Endodermal cell (in vitro differentiated cells): ENCODE data around the gene GZMA. TPM values are rescaled to one million over a fixed set of nuclear protein-coding genes. Genes with fewer than 3 reads are reported as not detected.

Experiments
- DNase-seq: peaks from one replicate; pipeline ENCODE4 v3.0.0-alpha.2; 2017
- H3K27ac ChIP-seq: 2 replicates; pipeline ENCODE4 v1.5.1; 2013; ENCODE audit warnings: mild to moderate bottlenecking, low read depth, low read length, moderate library complexity
- H3K27me3 ChIP-seq: 2 replicates; pipeline ENCODE4 v1.6.1; 2013; ENCODE audit warnings: mild to moderate bottlenecking, low read length, moderate library complexity; ENCODE audit not compliant: insufficient read depth, control insufficient read depth, poor library complexity, severe bottlenecking
- H3K36me3 ChIP-seq: 2 replicates; pipeline ENCODE4 v1.7.0; 2013; ENCODE audit warnings: mild to moderate bottlenecking, low read length, moderate library complexity; ENCODE audit not compliant: control insufficient read depth, insufficient read depth
- H3K4me1 ChIP-seq: one replicate; pipeline ENCODE4 v1.7.0; 2013; ENCODE audit warnings: low read length; ENCODE audit not compliant: control insufficient read depth, insufficient read depth
- H3K4me3 ChIP-seq: 2 replicates; pipeline ENCODE4 v1.5.1; 2013; ENCODE audit warnings: mild to moderate bottlenecking, low read length, moderate library complexity
- H3K9ac ChIP-seq: 2 replicates; pipeline ENCODE4 v1.6.1; 2013; ENCODE audit warnings: mild to moderate bottlenecking, low read length, moderate library complexity; ENCODE audit not compliant: poor library complexity, severe bottlenecking; ENCODE audit errors: extremely low read depth
- H3K9me3 ChIP-seq: 2 replicates; pipeline ENCODE4 v1.6.1; 2013; ENCODE audit warnings: mild to moderate bottlenecking, low read length, moderate library complexity; ENCODE audit not compliant: control insufficient read depth
- H3K27ac Mint-ChIP-seq: 2 replicates; pipeline ENCODE4 v1.8.0; 2020; ENCODE audit warnings: mixed read lengths
- H3K27me3 Mint-ChIP-seq: 2 replicates; pipeline ENCODE4 v1.8.0; 2021; ENCODE audit warnings: mild to moderate bottlenecking, mixed read lengths; ENCODE audit not compliant: insufficient read depth
- H3K36me3 Mint-ChIP-seq: 2 replicates; pipeline ENCODE4 v1.8.0; 2020; ENCODE audit warnings: low read depth, mixed read lengths
- H3K4me1 Mint-ChIP-seq: 2 replicates; pipeline ENCODE4 v1.8.0; 2020; ENCODE audit warnings: mixed read lengths
- H3K4me3 Mint-ChIP-seq: 2 replicates; pipeline ENCODE4 v1.8.0; 2020; ENCODE audit warnings: mild to moderate bottlenecking, moderate library complexity, mixed read lengths
- H3K9me3 Mint-ChIP-seq: 2 replicates; pipeline ENCODE4 v1.8.0; 2020; ENCODE audit warnings: mild to moderate bottlenecking, mixed read lengths
- CTCF ChIP-seq: fragments of 200-600 bp; sonication (generic); conservative IDR thresholded peaks from 2 replicates; pipeline ENCODE4 v1.5.0; 2021; ENCODE audit warnings: antibody characterized with exemption, mild to moderate bottlenecking
- WGBS, 2 experiments: methylation state at CpG; one replicate each; pipeline versions ENCODE4 v1.1.5 to v1.1.7; 2013; ENCODE audit warnings: missing lambda C conversion rate in 2 of 2, mixed read lengths in 1 of 2; ENCODE audit not compliant: insufficient coverage in 1 of 2, insufficient read length in 1 of 2; 5-methylcytosine and 5-hydroxymethylcytosine counted together
- total RNA-seq, 2 donors: library from RNA; stranded (reverse); fragmentation: NEBNext Ultra II Directional in 1 of 2; extraction: Animal tissue kit (Norgen Biotek cat#: 25700) in 1 of 2; gene quantifications; 2 replicates in 1 of 2; 3 replicates in 1 of 2; pipeline ENCODE4 v1.2.1, GENCODE V29; 2021

GZMA gene
- total RNA-seq, 2 donors from 2014 or later, result 0.31 TPM; not detected in 1

DNA sequence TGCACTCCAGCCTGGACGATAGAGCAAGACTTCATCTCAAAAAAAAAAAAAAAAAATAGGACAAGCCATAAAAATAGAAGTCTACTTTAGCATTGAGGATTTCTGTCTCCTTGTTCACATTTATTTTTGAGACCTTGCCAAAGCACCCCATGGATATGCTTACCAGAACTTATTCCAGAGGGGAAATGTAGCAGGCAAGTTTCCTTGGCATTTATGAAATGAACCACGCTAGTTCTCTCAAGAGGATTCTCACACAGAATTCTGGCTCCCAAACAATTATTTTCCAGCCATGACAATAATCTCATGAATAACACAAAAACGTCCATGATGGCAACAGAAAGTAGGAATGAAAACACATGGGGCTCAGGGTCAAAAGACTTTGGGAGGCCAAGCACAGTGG is 34.1 kb downstream of the GZMA start:
- no peak for DNase-seq
- no peak for TF ChIP-seq CTCF
- Histone ChIP-seq H3K4me3 (no peak overlapping the region), H3K27me3 (no peaks in the 10 kb centered on the region), H3K36me3 (no peaks in the 10 kb centered on the region), H3K4me1 (no peaks in the 10 kb centered on the region), H3K9me3 (no peaks in the 10 kb centered on the region), H3K27ac (no peak overlapping the region), H3K9ac (no peak overlapping the region)
- H3K4me3 Mint-ChIP-seq, result no peak overlapping the region
- H3K27me3 Mint-ChIP-seq, result no peaks in the 10 kb centered on the region
- H3K9me3 Mint-ChIP-seq, result no peaks in the 10 kb centered on the region
- 95% methylated on average over 3 of the region's 3 CpGs for WGBS, 2 experiments
- no peak overlapping the region for H3K27ac Mint-ChIP-seq
- peaks cover 7% of the 10 kb centered on the region for H3K4me1 Mint-ChIP-seq
- H3K36me3 Mint-ChIP-seq, result no peaks in the 10 kb centered on the region

DNA sequence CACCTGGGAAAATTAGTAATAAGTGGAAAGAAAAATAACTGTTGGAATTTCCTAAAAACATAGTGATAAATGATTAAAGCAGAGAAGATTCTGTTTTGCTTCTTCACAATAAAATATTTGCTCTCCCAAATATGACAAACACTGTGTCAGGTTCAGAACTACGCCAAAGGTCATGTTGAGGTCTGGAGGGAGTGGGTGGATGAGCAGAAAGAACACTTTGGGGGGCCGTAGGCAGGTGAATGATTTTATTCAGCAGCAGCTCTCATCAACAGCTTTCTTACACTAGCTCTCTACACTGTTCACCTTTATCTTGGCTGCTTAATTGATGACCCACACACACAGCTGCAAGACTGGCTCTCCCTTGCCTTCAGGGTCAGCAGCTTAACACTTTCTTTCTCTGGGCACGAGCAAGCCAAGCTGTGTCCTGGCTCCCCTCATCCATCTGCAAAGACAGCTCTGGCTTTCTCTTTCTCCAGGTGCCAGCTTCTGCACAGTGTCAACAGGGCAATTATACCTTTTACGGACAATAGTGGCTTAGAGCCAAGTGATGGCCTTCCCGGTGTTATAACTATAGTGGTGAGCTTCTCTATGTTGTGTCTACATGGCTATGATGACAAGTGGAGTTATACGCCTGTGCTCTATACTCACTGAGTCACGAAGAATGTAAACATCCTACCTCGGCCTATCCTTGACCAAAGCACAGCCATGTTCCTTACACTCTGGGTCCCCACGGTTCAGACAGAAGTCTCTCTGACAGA is 38.6 kb downstream of the GZMA start:
- Mint-ChIP-seq H3K36me3 (no peaks in the 10 kb centered on the region), H3K4me3 (no peak overlapping the region), H3K4me1 (peaks cover 13% of the 10 kb centered on the region), H3K27ac (no peak overlapping the region), H3K27me3 (peaks cover 7% of the 10 kb centered on the region), H3K9me3 (no peaks in the 10 kb centered on the region)
- Histone ChIP-seq H3K4me1 (no peaks in the 10 kb centered on the region), H3K36me3 (no peaks in the 10 kb centered on the region), H3K27me3 (no peaks in the 10 kb centered on the region), H3K9ac (no peak overlapping the region), H3K4me3 (no peak overlapping the region), H3K27ac (no peak overlapping the region), H3K9me3 (no peaks in the 10 kb centered on the region)
- TF ChIP-seq CTCF, result no peak
- WGBS, 2 experiments, result 93 to 94% methylated on average over 7 to 9 of the region's 9 CpGs
- DNase-seq, result no peak

GRCh38 chr5:55141945-55142690 is 39.7 kb downstream of the GZMA start:
- Histone ChIP-seq H3K36me3 (no peaks in the 10 kb centered on the region), H3K4me3 (no peak overlapping the region), H3K27ac (no peak overlapping the region), H3K9ac (no peak overlapping the region), H3K9me3 (no peaks in the 10 kb centered on the region), H3K4me1 (no peaks in the 10 kb centered on the region), H3K27me3 (no peaks in the 10 kb centered on the region)
- Mint-ChIP-seq H3K4me3 (no peak overlapping the region), H3K4me1 (peaks cover 17% of the 10 kb centered on the region), H3K9me3 (peaks cover 2% of the 10 kb centered on the region), H3K27ac (no peak overlapping the region), H3K36me3 (no peaks in the 10 kb centered on the region), H3K27me3 (peaks cover 7% of the 10 kb centered on the region)
- peak; percentile 32 for TF ChIP-seq CTCF
- DNase-seq, result no peak
- 94 to 95% methylated on average over 7 to 9 of the region's 9 CpGs for WGBS, 2 experiments
